HG03039 (cell line): ENCODE measurements around the gene DBNL.
"Not testable (repeated sequence)": the region's sequence is repeated elsewhere in the genome, so short reads cannot be mapped to it uniquely, and the experiment has no call there.

ENCODE experiments used
- ATAC-seq: cut with Tn5 transposase; IDR thresholded peaks from one replicate; pipeline ENCODE4 v1.9.1; 2021; ENCODE audit warnings: mild to moderate bottlenecking, moderate library complexity; ENCODE audit not compliant: unreplicated experiment

DBNL gene

DNA sequence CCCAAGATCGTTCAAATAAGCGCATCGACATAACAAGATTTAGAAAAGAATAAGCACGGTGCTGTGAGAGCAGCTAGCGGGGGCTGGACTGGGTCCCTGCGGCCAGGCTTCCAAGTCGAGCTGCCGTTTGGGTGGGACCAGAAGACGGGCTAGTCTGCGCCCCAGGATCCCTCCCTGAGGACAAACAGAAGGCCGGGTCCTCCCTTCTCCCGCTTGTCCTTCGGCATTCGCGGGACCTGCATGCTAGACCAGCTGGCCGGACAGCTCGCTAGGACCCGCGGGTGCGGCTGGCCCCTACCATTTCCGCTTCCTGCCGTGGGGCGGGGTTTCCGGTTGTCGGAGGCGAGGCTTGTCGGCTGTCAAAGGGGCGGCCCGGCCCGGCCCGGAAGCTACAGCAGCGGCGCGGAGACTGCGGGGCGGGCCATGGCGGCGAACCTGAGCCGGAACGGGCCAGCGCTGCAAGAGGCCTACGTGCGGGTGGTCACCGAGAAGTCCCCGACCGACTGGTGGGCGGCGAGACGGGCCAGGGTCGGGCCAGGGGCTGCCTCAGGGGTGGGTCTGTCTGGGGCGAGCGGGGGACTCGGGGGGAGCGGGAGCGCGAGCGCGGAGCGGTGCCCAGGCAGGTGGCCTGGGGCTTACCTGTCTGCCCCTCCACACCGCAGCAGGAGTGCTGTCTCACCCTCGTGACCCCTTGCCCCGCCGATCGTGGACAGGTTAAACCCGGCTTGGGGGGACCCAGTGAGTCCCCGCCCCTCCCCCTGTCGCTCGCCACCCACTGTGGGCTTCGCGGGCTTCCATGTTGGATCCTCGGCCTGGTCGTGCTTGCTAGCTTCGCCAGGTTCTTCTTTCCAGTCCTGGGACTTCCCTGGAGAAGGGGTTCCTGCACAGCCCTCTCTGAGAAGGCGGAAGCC is at the start of gene DBNL:
DBNL (plus strand) TSS at position 388 of the 911 bp plus-strand sequence; CDS start at position 424, 36 bp downstream.
- peak; percentile 67 for ATAC-seq

DNA sequence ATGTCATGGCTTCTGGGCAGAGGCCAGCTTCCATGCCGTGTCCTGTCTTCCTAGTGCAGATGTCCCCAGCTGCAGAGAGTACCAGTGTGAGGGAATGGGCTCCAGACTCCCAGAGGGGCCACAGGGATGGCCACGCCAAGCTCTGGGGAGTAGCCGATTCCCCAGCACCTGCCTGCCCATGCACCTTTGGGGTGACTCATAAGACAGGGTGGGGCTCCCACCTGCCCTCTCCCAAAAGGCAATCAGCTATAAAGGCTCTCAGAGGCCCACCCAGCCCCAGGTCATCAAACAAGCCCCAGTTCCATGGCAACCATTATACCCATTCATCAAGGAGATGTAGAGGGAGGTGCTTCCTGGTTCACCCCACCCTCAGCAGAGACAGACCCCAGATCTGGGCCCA is 47.0 kb upstream of the DBNL start, which contains the start of gene SPDYE1:
SPDYE1 (plus strand) TSS at position 366 of the 400 bp plus-strand sequence. CDS start 2,053 bp downstream, outside the sequence.
- not testable (repeated sequence) for ATAC-seq

DNA sequence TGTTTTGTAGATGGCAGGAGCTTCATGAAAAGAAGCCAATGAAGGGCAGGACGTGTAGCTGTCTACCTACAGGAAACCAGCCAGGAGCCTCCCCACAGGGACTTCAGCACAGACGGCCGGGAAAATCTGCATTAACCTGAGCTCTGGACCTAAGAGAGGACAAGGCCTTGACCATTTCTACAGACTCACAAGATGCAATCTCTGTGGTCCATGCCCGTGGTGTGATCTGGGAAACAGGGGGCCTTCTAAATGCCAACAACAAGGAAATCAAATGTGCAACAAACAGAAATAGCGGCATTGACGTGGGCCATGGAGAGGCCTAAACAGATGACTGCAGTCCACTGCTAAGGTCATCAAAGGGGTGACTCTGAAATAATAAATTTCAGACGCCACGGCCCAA is 32.4 kb upstream of the DBNL start:
- not testable (repeated sequence) for ATAC-seq

DNA sequence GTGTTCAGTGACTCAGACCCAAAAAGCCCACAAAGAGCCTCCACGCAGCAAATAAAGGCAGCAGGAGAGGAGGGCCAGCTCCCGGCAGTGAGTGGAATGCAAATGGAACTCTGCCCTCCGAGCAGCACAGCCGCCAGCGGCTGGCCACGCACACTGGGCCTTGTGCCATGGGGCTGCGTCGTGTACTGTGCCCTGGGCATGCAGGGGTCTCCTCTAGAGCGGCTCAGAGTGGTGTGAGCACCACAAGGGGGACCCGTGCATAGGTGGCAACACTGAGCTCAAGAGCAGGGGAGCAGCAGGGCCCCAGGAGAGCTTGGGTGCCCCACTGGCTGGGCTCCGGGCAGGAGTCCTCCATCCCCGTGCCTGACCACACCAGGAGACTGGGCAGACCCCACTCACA is 29.4 kb upstream of the DBNL start:
- not testable (repeated sequence) for ATAC-seq

DNA sequence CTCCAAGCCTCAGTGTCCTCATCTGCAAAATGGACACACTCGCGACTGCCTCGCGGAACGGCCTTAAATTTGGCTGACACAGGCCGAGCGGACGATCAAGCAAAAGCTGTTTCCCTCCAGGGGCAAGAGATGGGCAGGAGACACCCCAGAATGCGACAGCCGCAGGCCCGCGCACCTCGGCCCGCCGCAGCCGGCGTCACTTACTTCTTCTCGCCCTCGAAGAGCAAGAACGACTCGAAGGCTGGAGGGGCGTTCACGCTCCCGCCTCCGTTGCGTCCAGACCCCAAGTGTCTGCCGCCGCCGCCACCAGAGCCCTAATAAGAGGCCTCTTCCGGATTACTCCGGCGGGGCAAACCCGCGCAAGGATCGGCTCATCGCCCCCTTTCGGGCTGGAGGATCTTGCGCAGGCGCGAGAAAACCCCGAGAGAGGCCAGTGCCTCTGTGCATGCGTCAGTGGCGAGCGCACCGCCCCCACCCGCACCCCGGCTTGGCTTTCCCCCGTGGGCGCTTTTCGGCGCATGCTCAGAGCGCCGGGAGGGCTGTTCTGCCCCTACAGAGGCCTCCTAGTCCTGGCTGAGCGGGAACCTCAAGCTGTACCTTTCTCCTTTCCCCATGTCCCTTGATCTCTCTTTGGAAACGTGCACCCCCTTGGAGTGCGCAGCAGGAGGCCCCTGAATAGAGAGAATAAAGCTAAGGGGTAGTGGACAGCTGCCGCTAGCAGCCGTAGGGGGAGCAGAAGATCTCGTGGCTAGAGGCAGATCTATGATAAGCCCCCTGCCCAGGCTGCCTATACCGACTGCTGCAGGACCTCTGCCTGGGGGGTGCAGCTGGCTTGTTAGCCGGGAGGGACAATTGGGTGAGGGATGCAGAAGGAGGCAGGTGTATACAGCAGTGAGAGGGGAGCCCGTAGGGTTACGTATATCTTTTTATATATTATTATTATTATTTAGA is 25.4 kb upstream of the DBNL start:
- peak; percentile 92 for ATAC-seq

DNA sequence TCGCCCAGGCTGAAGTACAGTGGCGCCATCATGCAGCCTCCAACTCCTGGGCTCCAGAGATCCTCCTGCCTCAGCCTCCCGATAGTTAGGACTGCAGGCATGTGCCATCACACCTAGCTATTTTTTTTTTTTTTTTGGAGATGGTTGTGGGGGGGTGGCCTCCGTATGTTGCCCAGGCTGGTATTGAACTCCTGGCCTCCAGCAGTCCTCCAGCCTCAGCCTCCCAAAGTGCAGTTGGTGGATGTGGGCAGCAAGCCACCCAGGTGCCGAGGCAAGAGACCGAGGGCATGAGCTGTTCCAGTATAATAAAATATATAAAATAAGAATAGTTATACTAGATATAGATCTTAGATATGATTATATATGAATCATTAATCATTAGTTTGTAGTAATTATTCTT is 24.7 kb upstream of the DBNL start:
- not testable (repeated sequence) for ATAC-seq

DNA sequence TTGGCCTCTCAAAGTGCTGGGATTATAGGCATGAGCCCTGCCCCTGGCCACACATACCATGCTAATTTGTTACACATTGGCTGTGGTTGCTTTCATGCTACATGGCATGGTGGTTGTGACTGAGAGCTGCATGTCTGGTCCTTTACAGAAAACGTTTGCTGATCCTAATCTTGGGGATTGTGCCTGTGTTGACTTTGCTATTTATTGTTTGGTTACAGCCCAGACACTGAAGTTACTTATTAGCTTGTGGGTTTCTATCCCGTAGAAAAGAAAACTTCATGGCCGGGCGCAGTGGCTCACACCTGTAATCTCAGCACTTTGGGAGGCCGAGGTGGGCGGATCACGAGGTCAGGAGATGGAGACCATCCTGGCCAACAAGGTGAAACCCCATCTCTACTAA is 22.4 kb upstream of the DBNL start:
- not testable (repeated sequence) for ATAC-seq

DNA sequence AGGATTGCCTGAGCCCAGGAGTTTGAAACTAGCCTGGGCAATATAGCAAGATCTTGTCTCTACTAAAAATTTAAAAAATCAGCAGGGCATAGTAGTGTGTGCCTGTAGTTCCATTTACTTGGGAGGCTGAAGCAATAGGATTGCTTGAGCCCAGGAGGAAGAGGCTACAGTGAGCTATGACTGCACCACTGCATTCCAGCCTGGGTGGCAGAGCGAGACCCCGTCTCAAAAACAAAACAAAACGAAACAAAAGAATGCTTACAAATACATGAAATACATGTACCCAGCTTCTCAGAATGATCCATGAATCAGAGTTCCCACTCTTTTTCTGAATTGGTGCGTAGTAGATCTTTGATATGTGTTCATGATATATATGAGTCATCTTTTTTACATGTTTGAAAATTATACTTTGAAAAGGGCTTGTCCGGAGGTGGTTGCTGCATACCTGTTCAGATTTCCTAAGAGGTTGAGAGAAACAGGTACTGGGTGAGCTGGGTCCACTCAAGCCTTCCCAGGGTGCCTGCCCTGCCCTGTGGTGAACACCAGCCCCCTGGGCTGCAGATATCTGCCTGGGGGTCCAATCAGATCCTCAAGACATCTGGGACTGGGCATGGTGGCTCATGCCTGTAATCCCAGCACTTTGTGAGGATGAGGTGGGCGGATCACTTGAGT is 21.6 kb upstream of the DBNL start:
- not testable (repeated sequence) for ATAC-seq

DNA sequence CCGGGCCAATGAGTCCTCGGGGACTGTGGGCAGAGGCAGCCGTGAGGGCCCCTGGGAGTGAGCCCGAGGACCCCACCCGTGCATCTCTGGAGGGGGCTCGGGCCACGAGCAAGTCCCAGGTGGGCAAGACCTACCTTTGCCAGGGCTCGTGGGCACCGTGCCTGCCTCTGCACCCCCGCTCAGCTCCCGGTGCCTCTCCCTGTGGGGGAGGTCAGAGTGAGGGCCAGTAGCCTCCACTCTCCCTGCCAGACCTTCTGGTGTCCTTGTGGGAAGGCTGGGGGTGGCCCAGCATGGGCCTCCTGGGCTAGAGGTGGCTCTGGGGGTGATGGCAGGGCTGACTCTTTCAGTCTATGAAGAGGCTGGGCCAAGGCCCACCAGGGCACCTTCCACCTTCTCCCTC is 15.1 kb upstream of the DBNL start:
- ATAC-seq, result not testable (repeated sequence)

DNA sequence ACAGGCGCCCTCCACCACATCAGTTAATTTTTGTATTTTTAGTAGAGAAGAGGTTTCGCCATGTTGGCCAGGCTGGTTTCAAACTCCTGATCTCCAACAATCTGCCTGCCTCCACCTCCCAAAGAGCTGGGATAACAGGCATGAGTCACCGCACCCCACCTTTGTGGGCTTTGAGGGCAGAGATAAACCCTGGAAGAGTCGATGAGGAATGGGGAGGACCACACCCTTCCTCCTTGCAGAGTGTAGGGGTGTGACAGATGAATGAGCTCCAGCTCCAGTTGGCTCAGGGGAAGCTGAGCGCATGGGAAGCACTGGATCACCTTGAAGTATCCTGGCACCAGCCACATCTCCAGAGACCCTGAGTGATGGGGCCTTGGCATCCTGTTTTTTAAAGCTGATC is 14.5 kb upstream of the DBNL start:
- ATAC-seq, result not testable (repeated sequence)

DNA sequence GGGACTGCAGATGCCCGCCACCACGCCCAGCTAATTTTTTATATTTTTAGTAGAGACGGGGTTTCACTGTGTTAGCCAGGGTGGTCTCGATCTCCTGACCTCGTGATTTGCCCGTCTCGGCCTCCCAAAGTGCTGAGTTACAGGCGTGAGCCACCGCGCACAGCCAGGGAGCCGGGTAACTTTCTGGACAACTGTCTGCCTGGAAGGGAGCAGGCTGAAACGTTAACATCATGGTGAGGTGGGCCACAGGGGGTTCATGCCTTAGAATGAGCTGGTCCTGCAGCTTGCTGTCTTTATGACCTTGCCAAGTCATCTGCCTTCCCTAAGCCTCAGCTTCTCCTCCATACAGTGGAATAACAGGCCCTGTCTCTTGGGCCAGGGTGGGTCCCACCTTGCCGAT is 13.2 kb upstream of the DBNL start:
- not testable (repeated sequence) for ATAC-seq

DNA sequence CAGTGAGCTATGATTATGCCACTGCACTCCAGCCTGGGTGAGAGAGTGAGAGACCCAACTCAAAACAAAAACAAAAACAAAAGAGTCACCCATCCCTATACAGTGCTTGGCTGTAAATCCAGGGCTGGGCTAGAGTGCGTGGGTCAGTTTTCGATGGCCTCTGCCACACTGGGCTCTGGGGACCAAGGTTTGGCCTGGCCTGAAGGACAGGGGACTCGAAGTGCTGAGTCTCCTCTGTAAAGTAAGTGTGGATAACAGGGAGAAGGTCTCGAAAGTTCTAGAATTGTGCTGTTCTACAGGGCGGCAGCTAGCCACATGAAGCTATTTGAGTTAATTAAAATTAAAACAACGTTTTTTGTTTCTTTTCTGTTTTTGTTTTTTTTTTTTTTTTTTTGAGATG is 12.5 kb upstream of the DBNL start:
- ATAC-seq, result not testable (repeated sequence)

DNA sequence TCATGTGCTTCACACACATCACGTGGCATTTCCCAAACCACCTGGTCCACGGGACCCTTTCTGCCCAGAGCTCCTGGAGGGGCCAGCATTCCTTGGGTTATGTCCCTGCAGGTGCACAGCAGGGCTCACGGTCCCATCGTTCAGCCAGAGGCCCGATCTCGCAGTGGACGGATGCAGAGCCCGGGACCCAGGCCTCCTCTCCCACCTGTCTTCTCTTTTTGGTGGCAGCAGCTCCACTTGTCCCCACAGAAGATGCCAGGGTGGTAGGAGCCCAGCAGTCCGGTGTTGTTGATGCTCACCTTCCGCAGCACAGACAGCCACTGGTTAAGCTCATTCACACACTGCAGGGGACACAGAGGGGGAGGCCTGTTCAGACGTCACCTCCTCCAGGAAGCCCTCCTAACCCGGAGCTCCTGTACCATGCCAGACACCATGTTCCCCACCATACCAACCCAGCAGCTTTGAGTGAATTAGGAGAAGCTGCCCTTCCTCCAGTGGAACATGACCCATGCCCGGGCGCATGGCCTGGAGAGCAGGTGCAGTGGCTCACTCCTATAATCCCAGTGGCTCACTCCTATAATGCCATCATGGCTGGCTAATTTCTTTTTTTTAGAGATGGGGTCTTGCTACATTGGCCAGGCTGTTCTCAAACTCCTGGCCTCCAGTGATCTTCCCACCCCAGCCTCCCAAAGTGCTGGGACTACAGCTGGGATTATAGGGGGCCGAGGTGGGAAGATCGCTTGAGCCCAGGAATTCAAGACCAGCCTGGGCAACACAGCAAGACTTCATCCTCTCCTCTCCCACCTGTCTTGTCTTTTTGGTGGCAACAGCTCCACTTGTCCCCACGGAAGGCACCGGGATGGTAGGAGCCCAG is 10.3 kb upstream of the DBNL start:
- not testable (repeated sequence) for ATAC-seq

DNA sequence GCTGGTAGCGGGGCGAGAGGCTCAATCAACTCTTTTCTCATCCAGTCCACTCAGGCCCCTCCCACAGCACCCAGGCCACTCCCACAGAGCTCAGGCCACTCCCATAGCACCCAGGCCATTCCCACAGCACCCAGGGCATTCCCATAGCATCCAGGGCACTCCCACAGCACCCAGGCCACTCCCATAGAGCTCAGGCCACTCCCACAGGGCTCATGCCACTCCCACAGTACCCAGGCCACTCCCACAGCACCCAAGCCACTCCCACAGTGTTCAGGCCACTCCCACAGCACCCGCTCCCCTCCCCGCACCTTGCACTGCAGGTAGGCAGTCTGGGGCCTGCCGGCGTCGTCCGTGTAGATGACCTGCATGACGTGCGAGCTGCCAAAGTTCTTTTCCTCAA is 8.1 kb upstream of the DBNL start:
- not testable (repeated sequence) for ATAC-seq

DNA sequence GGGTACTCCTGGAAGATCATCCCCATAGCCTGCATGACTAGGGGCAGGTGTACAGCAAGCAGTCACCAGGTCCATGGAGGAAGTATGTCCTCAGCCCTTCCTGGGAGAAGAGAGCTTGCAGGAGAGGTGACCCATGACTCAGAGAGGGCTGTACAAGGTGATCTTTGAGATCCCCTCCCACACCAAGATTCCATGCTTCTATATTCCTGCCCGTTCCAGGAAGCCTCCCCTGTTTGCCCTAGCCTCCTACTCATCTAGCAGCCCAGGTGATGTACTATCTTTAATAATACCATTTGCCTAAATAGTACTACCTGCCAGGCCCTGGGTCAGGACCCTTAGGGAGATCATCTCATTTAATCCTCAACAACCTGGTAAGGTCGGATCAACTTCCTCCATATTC is 6.6 kb upstream of the DBNL start:
- not testable (repeated sequence) for ATAC-seq

DNA sequence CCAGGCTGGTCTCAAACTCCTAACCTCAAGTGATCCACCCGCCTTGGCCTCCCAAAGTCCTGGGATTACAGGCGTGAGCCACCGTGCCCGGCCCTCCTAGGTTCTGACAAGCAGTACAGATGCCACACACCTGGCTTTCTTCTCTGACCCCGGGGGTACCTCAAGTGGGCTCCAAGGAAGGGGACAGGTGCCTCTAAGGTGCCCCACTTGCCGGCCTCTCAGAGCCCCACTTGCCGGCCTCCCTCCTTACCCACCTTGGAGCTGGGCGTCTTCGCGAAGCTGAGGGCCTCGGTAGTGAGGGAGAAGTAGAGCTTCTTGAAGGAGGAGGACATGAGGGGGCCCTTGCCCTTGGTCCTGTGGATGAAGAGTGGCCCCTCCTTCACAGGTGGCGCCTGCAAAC is 5.9 kb upstream of the DBNL start:
- ATAC-seq, result not testable (repeated sequence)

DNA sequence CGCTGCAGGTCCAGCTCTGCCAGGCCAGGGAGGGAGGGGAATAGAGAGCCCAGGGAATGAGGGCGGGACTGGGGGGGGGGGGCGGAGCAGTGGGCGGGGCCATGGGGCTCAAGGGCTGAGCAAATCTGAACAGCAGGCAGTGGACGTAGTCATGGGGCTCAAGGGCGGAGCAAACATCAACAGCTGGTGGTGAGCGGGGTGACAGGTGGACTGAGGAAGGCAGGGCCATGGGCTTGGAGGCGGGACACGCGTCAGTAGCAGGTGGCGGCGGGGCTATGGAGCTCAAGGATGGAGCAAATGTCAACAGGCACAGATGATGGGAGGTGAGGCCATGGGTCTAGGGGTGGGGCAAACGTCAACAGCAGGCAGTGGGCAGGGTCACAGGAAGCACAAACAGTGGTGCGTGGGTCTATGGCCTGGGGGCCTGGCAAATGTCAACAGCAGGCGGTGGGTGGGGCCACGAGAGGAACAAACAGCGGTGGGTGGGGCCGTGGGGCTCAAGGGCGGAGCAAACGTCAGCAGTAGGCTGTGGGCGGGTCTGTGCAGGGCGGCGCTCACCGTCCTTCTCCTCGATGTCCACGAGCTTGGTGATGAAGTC is 5.4 kb upstream of the DBNL start:
- peak; percentile 53 for ATAC-seq

DNA sequence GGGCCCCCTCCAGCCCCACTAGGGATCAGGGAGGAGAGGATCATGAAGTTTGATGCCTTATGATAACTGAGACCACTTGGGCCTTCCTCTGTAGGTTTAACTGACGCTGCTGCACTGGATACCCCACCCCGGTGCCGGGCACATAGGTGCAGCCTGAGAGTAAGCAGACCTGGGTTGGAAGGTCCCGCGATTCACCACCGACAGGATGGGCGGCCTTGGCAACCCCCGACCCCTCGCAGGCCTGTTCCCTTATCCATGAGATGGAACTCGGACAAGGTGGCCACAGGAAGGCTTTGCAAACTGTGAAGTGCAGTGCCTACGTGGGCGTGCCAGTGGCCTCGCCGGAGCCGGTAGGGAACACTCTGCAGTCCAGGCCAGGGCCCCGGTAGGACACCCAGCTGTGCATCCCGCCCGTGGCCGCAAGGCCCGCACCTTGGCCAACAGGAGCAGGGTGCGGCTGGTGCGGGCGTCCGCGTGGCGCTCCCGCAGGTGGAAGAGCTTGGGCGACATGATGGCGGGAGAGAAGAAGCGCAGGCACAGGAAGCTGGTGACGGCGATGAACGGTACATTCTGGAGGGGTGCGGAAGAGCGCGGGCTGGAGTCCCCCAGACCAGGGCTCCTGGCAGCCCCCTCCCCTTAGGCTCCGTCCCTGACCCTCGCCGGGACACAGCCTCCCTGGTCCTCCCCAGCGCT is 4.6 kb upstream of the DBNL start:
- ATAC-seq, result not testable (repeated sequence)

DNA sequence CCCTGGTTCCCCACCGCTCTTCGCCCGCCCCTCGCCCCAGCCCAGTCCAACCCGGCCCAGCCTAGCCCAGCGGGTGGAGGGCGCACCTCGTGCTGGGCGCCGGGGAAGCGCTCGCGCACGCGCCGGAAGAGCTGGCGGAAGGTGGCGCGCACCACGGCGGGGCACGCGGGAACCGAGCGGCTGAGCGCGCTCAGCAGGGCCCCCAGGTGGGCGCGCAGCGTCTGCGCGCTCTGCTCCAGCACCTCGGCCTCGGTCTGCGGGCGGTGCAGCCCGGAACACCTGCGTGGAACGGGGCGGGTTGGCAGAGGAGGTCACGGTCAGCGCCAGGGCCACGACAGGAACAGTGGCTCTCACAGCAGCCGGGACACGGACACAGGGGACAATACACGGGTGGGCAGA is 4.0 kb upstream of the DBNL start:
- ATAC-seq, result peak; percentile 24
